NCI-H187 treated with DMSO at 0.1 percent for 48 hours (cell line): ENCODE data around the gene AOPEP.

ENCODE experiments used
- DNase-seq: peaks from one replicate; lab custom pipeline; 2025; lab: John Stamatoyannopoulos, UW

The AOPEP gene

DNA sequence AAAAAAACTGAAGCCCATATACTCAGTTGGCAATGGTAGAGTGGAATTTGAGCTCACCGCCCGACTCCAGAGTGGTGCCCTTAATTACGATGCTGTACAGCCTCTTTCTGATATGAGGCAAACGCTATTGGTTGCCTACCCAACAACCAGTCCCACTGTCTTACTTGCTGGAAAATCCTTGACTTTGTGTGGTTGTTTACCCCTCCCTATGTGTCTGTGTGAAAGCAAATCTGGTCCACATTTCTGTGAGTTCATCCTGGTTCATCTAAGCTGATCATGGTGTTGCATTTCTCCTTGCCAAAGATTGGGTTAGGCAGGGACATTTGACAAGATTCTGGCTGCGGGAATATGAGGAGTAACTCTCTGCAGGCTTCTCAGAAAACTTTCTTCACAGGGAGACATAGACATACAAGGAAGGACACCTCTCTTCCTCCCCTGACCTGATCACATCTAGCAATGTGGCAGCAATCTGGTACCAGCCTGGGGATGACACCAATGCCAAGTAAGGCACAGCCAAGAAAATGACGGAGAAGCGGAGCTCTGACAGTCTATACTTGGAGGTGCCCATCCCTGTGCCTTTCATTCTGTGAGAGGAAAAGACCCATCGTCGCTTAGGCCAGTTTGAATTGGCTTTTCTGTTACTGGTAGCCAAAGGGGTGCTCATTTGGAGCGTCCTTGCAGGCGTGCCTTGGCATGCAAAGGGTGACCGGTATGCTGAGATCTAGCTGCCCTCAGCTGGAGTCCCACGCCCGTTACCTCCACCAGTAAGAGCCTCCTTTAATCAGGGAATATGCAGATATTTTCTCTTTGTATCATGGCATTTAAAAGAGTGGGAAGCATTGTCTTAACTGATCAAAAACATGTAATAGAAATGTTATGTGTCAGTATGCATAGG lies 124.3 kb downstream of the AOPEP start:
- DNase-seq = no peak

DNA sequence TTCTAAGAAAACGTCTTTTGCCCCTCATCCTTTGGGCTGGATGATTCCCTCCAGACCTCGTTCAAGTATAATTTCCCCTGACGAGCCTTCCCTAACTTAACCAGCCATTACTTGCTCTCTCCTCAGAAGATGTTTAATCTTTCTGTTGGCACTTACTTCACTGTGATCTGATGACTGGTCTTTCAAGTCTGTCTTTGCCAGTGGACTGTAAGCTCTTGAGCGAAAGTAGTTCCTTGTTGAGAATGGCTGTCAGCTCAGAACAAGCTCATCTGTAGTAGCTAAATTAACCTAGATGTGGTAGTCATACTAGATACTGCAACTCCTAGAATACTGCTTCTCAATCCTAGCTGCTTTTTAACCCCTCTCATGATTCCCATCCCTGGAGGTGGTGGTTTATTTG lies 125.0 kb downstream of the AOPEP start:
- no peak for DNase-seq

DNA sequence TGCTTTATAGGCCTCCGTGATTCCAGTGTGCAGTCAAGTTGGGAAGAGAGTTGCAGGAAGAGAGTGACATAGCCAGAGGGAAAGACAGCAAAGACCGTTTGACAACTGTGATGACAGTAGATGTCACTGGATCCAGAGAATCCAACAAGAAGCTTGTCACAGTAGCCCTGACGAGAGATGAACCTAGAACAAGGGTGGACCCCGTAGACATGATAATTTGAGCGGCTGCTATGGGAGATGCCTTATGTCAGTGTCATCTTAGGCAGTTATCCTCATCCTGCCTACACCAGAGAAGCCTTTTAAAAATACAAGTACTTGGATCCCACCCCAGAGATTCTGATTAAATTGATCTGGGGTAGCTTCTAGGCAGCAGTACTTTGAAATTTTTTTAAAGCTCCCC lies 125.4 kb downstream of the AOPEP start:
- DNase-seq = no peak

DNA sequence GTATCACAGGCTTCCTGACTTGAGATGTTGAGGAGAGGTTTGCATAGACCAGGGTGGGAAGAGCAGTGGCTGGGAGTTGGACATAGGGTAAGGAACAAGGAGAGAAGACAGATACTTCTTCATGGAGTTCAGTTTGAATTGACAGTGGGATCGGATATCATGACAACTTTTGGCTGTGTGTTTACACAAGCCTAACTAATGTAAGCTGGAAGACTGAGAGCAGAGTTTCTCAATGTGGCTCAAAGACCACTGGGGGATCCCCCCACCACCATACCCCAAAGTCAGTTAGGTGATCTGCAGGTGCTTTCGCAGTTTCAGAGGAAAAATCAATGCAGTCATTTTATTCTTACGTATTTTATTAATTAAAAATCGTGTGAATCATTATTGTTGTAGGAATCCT lies 125.9 kb downstream of the AOPEP start:
- DNase-seq = no peak

DNA sequence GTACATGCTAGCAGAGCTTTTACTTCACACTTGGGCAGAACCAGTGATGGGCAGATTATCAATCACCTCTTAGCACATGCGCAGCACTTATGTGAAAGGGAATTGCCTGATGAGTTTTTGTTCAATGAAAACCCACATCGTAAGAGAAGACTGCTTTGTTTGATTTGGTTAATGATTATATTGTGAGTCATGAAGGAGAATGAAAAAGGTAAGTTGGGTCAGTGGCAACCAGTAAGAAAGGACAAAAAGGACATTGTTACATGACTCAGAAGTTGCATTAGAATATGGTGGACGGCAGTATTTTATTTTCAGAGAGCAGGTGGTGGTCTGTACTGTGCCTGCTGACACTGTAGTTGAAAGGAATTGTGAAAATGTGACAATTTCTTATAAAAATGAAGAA lies 127.4 kb downstream of the AOPEP start:
- DNase-seq = no peak

DNA sequence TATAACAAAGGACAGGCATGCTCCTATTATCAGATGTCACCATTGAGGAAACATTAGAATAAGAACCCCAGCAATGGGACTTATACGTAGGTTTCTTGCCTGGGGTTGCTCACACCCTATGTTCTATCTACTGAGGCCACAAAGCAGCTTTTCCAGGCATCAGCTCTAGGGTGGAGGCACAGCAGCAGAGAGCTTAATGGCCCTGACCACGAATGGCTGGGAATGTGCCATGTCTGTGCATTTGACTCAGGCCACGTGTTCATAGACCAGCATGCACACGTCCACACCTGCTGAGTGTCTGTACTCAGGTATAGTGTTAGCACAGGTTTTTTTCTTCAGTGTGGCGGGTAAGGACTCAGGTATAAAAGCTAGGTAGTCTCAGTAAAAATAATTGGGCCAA lies 129.4 kb downstream of the AOPEP start:
- no peak for DNase-seq

GRCh38 chr9:94857791-94858190 lies 131.3 kb downstream of the AOPEP start:
- DNase-seq = no peak

DNA sequence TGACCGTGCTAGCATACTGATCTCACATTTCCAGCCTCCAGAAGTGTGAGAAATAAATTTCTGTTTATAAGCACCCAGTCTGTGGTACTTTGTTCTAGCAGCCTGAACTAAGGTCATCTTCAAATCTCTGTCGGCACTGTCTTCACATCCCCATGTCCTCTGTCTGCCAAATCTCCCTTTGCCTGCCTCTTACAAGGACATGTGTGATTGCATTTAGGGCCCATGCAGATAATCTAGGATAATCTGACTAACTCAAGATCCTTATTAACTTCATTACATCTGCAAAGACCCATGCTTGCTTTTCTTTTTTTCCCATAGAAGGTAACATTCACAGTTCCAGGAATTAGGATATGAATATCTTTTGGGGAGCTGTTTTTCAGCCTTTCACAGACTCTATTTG lies 132.7 kb downstream of the AOPEP start:
- no peak for DNase-seq

GRCh38 chr9:94859891-94860290 lies 133.4 kb downstream of the AOPEP start:
- DNase-seq = no peak

DNA sequence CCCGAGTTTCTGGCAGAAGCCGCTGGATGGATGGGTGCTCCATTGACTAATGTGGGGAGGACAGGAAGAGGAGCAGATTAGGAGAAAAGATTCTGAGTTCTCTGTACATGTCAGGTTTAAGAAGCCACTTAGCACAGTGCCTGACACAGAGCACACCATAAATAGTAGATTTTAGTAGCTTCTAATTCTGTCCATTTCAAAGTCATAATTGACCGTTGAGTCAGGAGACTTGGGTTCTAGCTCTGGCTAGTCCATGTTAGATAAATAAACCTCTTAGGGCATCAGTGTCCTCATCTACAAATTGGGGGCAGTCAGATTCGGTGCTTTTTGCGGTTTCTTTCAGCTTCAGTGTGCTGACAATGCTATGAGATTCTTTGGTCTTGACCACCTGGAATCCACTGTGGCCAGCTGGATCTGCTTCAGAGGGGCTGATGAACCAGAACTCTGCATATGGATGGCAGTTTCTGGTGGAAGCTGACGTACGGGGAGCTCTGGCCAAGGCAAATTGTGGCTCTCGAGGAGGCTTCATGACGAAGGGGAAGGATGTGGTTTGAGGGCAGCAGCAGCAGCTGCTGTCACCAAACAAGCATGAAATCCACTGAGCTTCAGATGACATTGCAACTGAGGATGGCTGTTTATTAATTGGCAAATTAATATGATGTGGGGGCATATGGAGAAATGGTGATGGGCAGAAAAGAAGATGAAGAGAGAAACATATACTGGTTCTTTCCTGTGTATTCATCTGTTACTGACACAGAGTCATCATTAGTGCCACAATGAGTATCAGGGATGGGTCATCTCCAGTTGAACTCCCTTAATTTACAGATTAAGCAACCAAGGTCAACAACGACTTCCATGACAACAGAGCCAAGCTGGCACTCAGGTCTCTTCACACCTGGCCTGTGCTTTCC lies 134.4 kb downstream of the AOPEP start:
- DNase-seq = no peak

GRCh38 chr9:94861589-94862272 lies 135.2 kb downstream of the AOPEP start:
- DNase-seq = no peak

- no peak for DNase-seq
Measured at GRCh38 chr9:94864196-94864595, 137.7 kb downstream of the AOPEP start.

GRCh38 chr9:94864862-94865509 lies 138.5 kb downstream of the AOPEP start:
- DNase-seq = no peak

- DNase-seq = no peak
Measured at GRCh38 chr9:94865582-94866452, 139.3 kb downstream of the AOPEP start.

DNA sequence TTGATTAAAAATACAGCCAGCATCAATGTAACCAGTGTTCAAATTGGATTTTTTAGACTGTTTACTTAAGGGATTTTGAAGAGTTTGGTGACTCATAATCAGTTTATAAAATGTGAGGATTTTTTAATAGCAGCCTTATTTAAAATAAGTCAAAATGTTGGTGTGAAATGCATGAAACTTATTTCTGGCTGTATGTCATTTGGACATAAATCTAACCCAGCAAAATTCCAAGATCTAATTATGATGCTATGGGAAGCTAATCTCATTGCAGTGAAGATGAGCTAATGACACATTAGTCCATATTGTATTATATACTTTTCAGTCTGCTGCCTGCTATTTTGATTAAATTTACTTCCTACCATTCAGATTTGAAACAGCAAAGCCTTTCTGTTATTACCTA lies 140.3 kb downstream of the AOPEP start:
- DNase-seq = no peak

GRCh38 chr9:94867281-94867841 lies 140.9 kb downstream of the AOPEP start:
- no peak for DNase-seq

GRCh38 chr9:94867842-94868312 lies 141.4 kb downstream of the AOPEP start:
- no peak for DNase-seq

DNA sequence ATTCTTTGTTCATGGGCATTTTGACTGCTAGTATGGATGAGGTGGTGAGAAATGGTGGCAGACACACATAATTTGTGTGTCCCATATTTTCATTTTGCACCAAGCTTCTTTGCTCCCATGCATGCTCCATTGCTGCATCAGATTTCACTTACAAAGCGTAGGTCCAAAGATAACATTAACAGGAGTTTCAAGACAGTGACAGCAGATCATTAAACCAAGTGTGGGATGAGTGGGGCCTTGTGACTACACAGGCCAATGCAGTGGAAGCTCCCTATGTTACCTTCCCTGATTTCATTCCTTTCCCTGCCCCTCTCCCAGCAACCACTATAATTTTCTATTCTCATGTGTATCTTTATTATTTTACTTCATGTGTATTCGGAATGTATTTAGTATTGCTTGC lies 142.0 kb downstream of the AOPEP start:
- no peak for DNase-seq

- DNase-seq = no peak
Measured at GRCh38 chr9:94869415-94869843, 142.9 kb downstream of the AOPEP start.

- DNase-seq = no peak
Measured at GRCh38 chr9:94870465-94870792, 143.9 kb downstream of the AOPEP start.
